Left kidney (tissue), 2 donors: ENCODE data around the gene MAML2. TPM values are rescaled to one million over a fixed set of nuclear protein-coding genes. Genes with fewer than 3 reads are reported as not detected.
"Not testable (repeated sequence)": the region's sequence is repeated elsewhere in the genome, so short reads cannot be mapped to it uniquely, and the experiment has no call there.

Experiments used
- DNase-seq: peaks from one replicate; pipeline ENCODE4 v3.0.0-alpha.2; 2013
- polyA plus RNA-seq: library from polyadenylated mRNA; unstranded; fragments of 120-200 nt; gene quantifications from one replicate; pipeline ENCODE4 v1.2.1, GENCODE V29; 2013; ENCODE audit not compliant: insufficient read length

The MAML2 gene
- polyA plus RNA-seq, 1 donor: 31.7 TPM

- DNase-seq: not testable (repeated sequence)
These were observed 71.6 kb downstream of the MAML2 start for GRCh38 chr11:96271352-96271751.

GRCh38 chr11:96268527-96268926 lies 74.5 kb downstream of the MAML2 start:
- not testable (repeated sequence) for DNase-seq

- no peak for DNase-seq
These were observed 75.4 kb downstream of the MAML2 start for GRCh38 chr11:96267496-96268032.

- no peak for DNase-seq
These were observed 75.9 kb downstream of the MAML2 start for GRCh38 chr11:96267001-96267495.

GRCh38 chr11:96265972-96266371 lies 77.0 kb downstream of the MAML2 start:
- no peak for DNase-seq

GRCh38 chr11:96265220-96265737 lies 77.7 kb downstream of the MAML2 start:
- DNase-seq: no peak

- no peak for DNase-seq
These were observed 78.6 kb downstream of the MAML2 start for GRCh38 chr11:96264364-96264763.

GRCh38 chr11:96263238-96263763 lies 79.7 kb downstream of the MAML2 start:
- DNase-seq: no peak

- no peak for DNase-seq
These were observed 82.5 kb downstream of the MAML2 start for GRCh38 chr11:96260532-96260931.

- DNase-seq: no peak
These were observed 82.9 kb downstream of the MAML2 start for GRCh38 chr11:96260067-96260511.

GRCh38 chr11:96259134-96259830 lies 83.7 kb downstream of the MAML2 start:
- DNase-seq: no peak

GRCh38 chr11:96257972-96258934 lies 84.7 kb downstream of the MAML2 start:
- DNase-seq: no peak

- DNase-seq: no peak
These were observed 86.0 kb downstream of the MAML2 start for GRCh38 chr11:96257036-96257435.

- DNase-seq: no peak
These were observed 86.6 kb downstream of the MAML2 start for GRCh38 chr11:96256215-96257011.

- DNase-seq: no peak
These were observed 88.1 kb downstream of the MAML2 start for GRCh38 chr11:96254854-96255253.

- peak; percentile 73 for DNase-seq
These were observed 88.9 kb downstream of the MAML2 start for GRCh38 chr11:96254087-96254486.

GRCh38 chr11:96246718-96247552 lies 96.1 kb downstream of the MAML2 start:
- DNase-seq: no peak

- DNase-seq: peak; percentile 97
These were observed 99.9 kb downstream of the MAML2 start for GRCh38 chr11:96242971-96243647.

GRCh38 chr11:96242191-96242847 lies 100.7 kb downstream of the MAML2 start:
- DNase-seq: no peak
